IPS DF 6.9 (cell line): ENCODE measurements around the gene ODF2.
"Not testable (repeated sequence)": the region's sequence is repeated elsewhere in the genome, so short reads cannot be mapped to it uniquely, and the experiment has no call there.

ENCODE experiments used
- DNase-seq: peaks from one replicate; pipeline ENCODE4 v3.0.0-alpha.2; 2013; ENCODE audit warnings: low read depth, low spot score
- H3K27ac ChIP-seq: one replicate; pipeline ENCODE4 v1.5.1; 2013; ENCODE audit warnings: low read length, control low read depth
- H3K27me3 ChIP-seq: 2 replicates; pipeline ENCODE4 v1.6.1; 2013; ENCODE audit warnings: mild to moderate bottlenecking, low read length; ENCODE audit not compliant: control insufficient read depth, insufficient read depth
- H3K36me3 ChIP-seq: 2 replicates; pipeline ENCODE4 v1.6.1; 2013; ENCODE audit warnings: low read length; ENCODE audit not compliant: control insufficient read depth, insufficient read depth
- H3K4me1 ChIP-seq: 2 replicates; pipeline ENCODE4 v1.6.1; 2013; ENCODE audit warnings: low read length; ENCODE audit not compliant: control insufficient read depth, insufficient read depth
- H3K4me3 ChIP-seq: 2 replicates; pipeline ENCODE4 v1.5.1; 2013; ENCODE audit warnings: mild to moderate bottlenecking, low read length
- H3K9me3 ChIP-seq: 2 replicates; pipeline ENCODE4 v1.6.1; 2013; ENCODE audit warnings: low read length, inconsistent platforms; ENCODE audit not compliant: control insufficient read depth, insufficient read depth
- WGBS: extraction: QIAGEN DNeasy Blood & Tissue Kit; methylation state at CpG from one replicate; pipeline ENCODE4 v1.1.7; 2013; ENCODE audit warnings: mixed read lengths, missing lambda C conversion rate; ENCODE audit not compliant: insufficient read length, insufficient coverage; 5-methylcytosine and 5-hydroxymethylcytosine counted together

Gene ODF2

DNA sequence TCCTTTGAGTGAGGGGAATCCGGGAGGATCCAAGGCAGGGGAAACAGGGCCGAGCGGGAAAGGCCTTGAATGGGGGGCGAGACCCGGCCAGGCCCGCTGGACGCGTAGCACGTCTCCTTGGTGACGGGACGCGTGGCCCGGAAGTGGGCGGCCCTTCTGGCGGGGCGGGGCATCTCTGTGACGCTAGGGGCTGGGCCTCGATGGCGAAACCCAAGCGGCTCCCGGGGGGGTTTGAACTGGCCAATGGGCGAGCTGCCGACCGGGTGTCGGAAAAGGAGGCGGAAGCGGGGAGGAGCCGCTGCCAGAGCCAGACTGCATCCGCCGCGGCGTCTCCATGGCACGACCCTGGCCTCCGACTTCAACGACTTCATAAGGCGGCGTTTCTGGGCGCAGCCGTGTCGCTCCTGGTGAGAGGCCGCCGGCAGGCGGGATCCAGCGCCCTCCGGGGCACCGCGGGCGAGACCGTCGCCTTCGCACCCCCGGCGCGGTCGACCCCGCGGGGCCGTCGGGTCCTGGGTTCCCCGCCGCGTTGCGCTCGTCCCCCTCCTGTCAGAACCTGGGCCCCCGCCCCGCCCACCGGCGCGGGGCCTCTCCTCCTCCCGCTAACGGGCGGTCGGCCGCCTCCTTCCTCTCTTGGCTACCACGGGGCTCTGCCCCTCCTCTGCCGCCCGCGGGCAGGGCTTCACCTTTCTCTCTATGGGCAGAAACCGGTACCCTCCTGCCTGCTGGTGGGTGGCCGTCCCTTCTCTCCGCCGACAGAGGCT is at the start of gene ODF2:
Gene ODF2, plus strand, starts transcription at position 158 of the 764 bp plus-strand sequence. Its CDS starts 86 bp downstream, at position 244.
- Histone ChIP-seq H3K4me1 (no peaks in the 10 kb centered on the region), H3K9me3 (no peaks in the 10 kb centered on the region), H3K27me3 (peaks cover 20% of the 10 kb centered on the region), H3K4me3 (peak within 1 kb of the TSS; percentile 79), H3K27ac (no peak within 1 kb of the TSS), H3K36me3 (0 out of 2 replicates have a peak, but pooled peaks cover 4% of the 10 kb centered on the region)
- DNase-seq, result peak; percentile 91
- WGBS, result no CpG with 5 or more reads among the region's 82 CpGs

DNA sequence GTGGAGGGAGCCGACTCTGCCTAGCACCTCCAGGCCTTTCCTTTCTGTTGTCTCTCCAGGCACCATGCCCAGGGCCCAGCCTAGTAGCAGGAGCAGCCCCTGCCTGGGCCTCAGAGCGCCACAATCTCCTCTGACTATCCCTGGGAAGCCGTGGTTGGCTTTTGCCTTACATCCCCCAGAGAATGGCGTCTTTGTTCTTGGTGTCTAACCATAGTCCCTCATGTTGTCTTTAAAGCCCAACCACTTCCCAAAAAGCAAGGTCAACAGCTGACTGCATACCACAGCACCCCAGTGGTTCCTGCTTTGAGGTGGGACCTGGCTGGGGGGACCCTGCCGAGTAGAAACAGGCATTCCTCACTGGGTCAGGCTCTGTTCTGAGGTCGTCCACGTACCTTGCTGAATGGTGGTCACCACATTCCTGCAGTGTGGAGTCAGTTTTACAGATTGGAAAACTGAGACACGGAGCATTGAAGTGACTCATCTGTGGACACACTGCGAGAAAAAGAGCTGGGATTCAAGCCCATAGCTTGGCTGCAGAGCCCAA is 48.9 kb upstream of the ODF2 start:
- Histone ChIP-seq H3K27me3 (peaks cover 63% of the 10 kb centered on the region), H3K4me1 (peaks cover 11% of the 10 kb centered on the region), H3K4me3 (no peak overlapping the region), H3K9me3 (no peaks in the 10 kb centered on the region), H3K36me3 (no peaks in the 10 kb centered on the region), H3K27ac (no peak overlapping the region)
- DNase-seq, result no peak
- no CpG with 5 or more reads among the region's 9 CpGs for WGBS

- Histone ChIP-seq H3K27me3 (peaks cover 56% of the 10 kb centered on the region), H3K36me3 (no peaks in the 10 kb centered on the region), H3K4me1 (peaks cover 11% of the 10 kb centered on the region), H3K9me3 (no peaks in the 10 kb centered on the region), H3K4me3 (no peak overlapping the region), H3K27ac (no peak overlapping the region)
- DNase-seq, result no peak
- no CpG with 5 or more reads among the region's 26 CpGs for WGBS
Measured at GRCh38 chr9:128408963-128409431, 46.8 kb upstream of the ODF2 start.

DNA sequence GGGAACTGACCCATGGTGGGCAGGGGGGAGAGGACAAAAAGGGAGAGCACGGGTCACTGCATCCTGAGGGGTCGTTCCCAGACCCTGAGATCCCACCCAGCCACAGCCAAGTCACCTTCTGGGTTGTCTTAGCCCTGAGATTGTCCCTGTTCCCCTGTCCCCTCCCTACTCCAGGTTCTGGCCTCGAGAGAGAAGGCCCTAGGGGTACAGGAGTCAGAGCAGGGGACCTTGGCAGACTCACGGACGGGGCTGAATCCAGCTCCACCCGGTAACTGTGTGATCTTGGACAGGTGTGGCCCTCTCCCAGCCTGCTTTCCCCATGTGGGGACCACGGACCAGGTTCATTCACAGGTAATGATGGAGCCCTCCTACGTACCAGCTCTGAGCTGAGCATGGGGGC is 46.4 kb upstream of the ODF2 start:
- no CpG with 5 or more reads among the region's 8 CpGs for WGBS
- no peaks in the 10 kb centered on the region for H3K36me3 ChIP-seq
- H3K4me3 ChIP-seq, result no peak overlapping the region
- DNase-seq, result no peak
- no peak overlapping the region for H3K27ac ChIP-seq
- H3K9me3 ChIP-seq, result no peaks in the 10 kb centered on the region
- H3K27me3 ChIP-seq, result peaks cover 54% of the 10 kb centered on the region
- H3K4me1 ChIP-seq, result peaks cover 11% of the 10 kb centered on the region

DNA sequence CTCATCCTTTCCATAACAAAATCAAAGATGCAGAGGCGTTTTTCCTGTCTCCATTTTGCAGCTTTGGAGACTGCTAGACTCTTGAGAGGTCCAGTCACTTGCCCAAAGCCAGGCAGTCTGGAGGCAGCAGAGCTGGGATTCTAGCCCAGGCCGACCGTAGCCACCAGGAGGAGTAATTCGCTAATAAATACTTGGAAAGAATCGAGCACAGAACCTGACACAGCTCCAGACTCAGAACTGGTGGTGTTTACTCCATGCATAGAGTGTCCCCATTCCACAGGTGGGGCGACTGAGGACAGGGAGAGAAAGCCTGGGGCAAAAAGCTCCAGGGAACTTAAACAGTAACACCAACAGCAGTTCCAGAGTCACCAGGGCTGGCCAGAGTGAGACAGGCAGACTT is 45.8 kb upstream of the ODF2 start:
- H3K9me3 ChIP-seq, result no peaks in the 10 kb centered on the region
- no CpG with 5 or more reads among the region's 6 CpGs for WGBS
- peaks cover 11% of the 10 kb centered on the region for H3K4me1 ChIP-seq
- no peak overlapping the region for H3K4me3 ChIP-seq
- no peak overlapping the region for H3K27ac ChIP-seq
- H3K36me3 ChIP-seq, result no peaks in the 10 kb centered on the region
- no peak for DNase-seq
- peaks cover 51% of the 10 kb centered on the region for H3K27me3 ChIP-seq

DNA sequence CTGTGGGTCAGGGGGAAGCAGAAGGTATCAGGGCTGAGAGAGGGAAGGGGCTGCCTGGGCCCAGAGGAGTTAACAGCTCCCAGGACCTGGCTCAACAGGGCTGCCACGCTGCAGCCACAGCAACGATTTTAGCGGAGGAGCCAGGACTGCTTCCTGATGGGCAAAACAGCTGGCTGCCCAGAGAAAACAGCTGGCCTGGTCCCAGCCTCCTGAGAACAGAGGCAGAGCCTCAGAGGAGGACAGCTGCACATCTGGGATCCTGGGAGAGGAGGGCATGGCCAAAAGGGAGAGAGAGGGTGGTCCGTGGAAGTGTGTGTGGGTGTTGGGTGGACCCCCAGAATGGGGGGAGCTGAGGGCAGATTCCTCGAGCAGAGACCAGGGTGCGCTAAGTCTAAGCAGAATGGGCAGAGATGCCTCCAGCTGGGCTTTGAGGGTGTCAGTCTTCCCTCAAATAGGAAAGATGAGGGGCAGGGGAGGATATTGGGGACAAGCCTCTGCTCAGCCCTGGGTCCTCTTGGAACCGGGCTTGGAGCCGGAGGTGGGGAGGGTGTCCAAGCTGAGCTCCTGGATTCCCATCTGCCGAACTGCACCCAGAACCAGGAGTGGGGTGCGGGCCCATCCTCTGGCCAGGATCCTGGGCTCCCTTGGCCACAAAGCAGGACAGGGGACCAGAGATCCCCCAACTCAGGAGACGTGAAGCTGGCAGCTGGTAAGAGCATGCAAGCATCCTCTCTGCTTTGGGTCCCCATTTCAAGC is 44.3 kb upstream of the ODF2 start:
- no CpG with 5 or more reads among the region's 11 CpGs for WGBS
- no peak overlapping the region for H3K27ac ChIP-seq
- no peaks in the 10 kb centered on the region for H3K9me3 ChIP-seq
- H3K4me1 ChIP-seq, result peaks cover 12% of the 10 kb centered on the region
- H3K36me3 ChIP-seq, result no peaks in the 10 kb centered on the region
- no peak for DNase-seq
- no peak overlapping the region for H3K4me3 ChIP-seq
- H3K27me3 ChIP-seq, result peaks cover 37% of the 10 kb centered on the region

DNA sequence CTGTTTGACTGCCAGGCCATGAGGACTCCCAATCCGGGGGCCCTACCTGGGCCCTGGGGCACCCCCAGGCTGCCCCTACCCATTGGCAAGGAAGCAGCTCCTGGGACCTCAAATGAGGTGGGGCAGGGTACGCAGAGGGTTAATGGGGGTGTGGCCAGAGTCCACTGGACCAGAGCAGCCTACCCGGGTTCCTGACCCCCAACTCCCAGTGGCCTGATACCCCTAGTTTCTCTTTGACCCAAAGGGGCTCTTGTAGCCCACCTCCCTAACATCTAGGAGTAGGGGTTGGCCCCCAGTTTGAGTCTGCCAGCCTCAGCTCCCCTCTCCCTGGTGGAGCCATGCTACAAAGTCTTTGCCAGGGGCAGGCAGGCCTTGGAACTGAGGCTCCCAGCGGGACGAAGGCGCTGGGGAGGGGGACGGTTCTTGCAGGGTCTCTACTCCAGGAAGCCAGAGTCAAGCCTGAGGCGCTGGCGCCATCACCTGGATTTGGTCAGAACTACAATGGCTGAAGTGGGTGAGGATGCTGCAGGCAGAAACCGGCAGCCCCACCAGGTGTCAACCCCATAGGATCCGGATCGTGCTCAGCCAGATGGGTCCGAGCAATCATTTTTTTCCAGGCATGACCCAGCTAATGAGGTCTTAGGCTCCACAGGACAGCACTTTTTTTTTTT is 43.6 kb upstream of the ODF2 start:
- Histone ChIP-seq H3K4me1 (peaks cover 12% of the 10 kb centered on the region; the same call in 1 of the 2 replicates), H3K27me3 (peaks cover 29% of the 10 kb centered on the region), H3K9me3 (no peaks in the 10 kb centered on the region), H3K27ac (no peak overlapping the region), H3K36me3 (no peaks in the 10 kb centered on the region), H3K4me3 (no peak overlapping the region)
- peak; percentile 91 for DNase-seq
- WGBS, result no CpG with 5 or more reads among the region's 13 CpGs

GRCh38 chr9:128413728-128414127 is 42.1 kb upstream of the ODF2 start:
- H3K9me3 ChIP-seq, DNase-seq, H3K36me3 ChIP-seq, H3K4me3 ChIP-seq, H3K27ac ChIP-seq: not testable (repeated sequence)
- no CpG with 5 or more reads among the region's 13 CpGs for WGBS
- Histone ChIP-seq H3K4me1 (peaks cover 10% of the 10 kb centered on the region; the same call in 1 of the 2 replicates), H3K27me3 (peaks cover 21% of the 10 kb centered on the region)

DNA sequence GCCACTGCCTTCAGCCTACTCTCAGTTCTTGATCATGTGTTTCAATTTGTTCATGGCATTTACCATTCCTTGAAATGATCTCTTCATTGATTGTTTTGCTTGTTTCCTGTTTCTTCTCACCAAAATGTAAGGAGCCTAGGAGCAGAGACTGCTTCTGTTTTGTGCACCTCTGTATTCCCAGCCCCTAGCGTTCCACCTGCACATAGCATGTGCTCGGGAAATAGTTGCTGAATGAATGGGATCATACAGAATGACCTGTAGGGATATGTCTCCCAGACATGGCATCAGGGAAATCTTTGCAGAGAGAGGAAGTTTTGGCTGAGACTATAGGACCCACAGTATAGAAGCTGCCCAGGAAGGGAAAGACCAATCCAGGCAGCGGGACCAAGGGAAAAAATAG is 41.3 kb upstream of the ODF2 start:
- peaks cover 25% of the 10 kb centered on the region for H3K27me3 ChIP-seq
- no peak overlapping the region for H3K27ac ChIP-seq
- H3K36me3 ChIP-seq, result no peaks in the 10 kb centered on the region
- H3K4me1 ChIP-seq, result peaks cover 9% of the 10 kb centered on the region
- no peak overlapping the region for H3K4me3 ChIP-seq
- no CpG with 5 or more reads among the region's 3 CpGs for WGBS
- H3K9me3 ChIP-seq, result no peaks in the 10 kb centered on the region
- DNase-seq, result no peak

- WGBS, result no CpG with 5 or more reads among the region's 2 CpGs
- peaks cover 22% of the 10 kb centered on the region for H3K27me3 ChIP-seq
Measured at GRCh38 chr9:128415281-128415680, 40.5 kb upstream of the ODF2 start.

More at GRCh38 chr9:128415281-128415680, 40.5 kb upstream of the ODF2 start:
- DNase-seq, result no peak
- H3K4me3 ChIP-seq, result no peak overlapping the region
- H3K4me1 ChIP-seq, result peaks cover 8% of the 10 kb centered on the region
- no peaks in the 10 kb centered on the region for H3K9me3 ChIP-seq
- H3K27ac ChIP-seq, result no peak overlapping the region
- no peaks in the 10 kb centered on the region for H3K36me3 ChIP-seq
